GM23248 (cell line): ENCODE measurements around the gene HP. TPM values are rescaled to one million over a fixed set of nuclear protein-coding genes. Genes with fewer than 3 reads are reported as not detected.

ENCODE experiments used
- DNase-seq: peaks from one replicate; pipeline ENCODE4 v3.0.0-alpha.2; 2015
- H2AFZ ChIP-seq: fragments of 200-600 bp; sonication (generic); 2 replicates; pipeline ENCODE4 v1.6.1; 2016; ENCODE audit warnings: antibody characterized with exemption
- H3F3A ChIP-seq: fragments of 200-600 bp; sonication (generic); 2 replicates; pipeline ENCODE4 v1.6.1; 2016; ENCODE audit warnings: mild to moderate bottlenecking, antibody characterized with exemption, mixed run types; ENCODE audit not compliant: insufficient read depth
- H3K27ac ChIP-seq: fragments of 200-600 bp; sonication (generic); 2 replicates; pipeline ENCODE4 v1.5.1; 2016; ENCODE audit warnings: mild to moderate bottlenecking
- H3K27me3 ChIP-seq: fragments of 200-600 bp; sonication (generic); replicated peaks from 2 replicates; pipeline ENCODE4 v1.6.1; 2016; ENCODE audit warnings: mild to moderate bottlenecking; ENCODE audit not compliant: insufficient read depth
- H3K36me3 ChIP-seq: fragments of 200-600 bp; sonication (generic); 2 replicates; pipeline ENCODE4 v1.6.1; 2016; ENCODE audit warnings: low read depth, mild to moderate bottlenecking
- H3K4me1 ChIP-seq: fragments of 200-600 bp; sonication (generic); 2 replicates; pipeline ENCODE4 v1.6.1; 2016; ENCODE audit warnings: mild to moderate bottlenecking; ENCODE audit not compliant: insufficient read depth
- H3K4me2 ChIP-seq: fragments of 200-600 bp; sonication (generic); one replicate; pipeline ENCODE4 v1.6.1; 2016; ENCODE audit warnings: mild to moderate bottlenecking; ENCODE audit not compliant: unreplicated experiment
- H3K4me3 ChIP-seq: fragments of 200-600 bp; sonication (generic); 2 replicates; pipeline ENCODE4 v1.5.1; 2016; ENCODE audit warnings: mild to moderate bottlenecking
- H3K79me2 ChIP-seq: fragments of 200-600 bp; sonication (generic); 2 replicates; pipeline ENCODE4 v1.6.1; 2016; ENCODE audit warnings: mild to moderate bottlenecking; ENCODE audit not compliant: insufficient read depth
- H3K9ac ChIP-seq: fragments of 200-600 bp; sonication (generic); 2 replicates; pipeline ENCODE4 v1.6.1; 2016; ENCODE audit warnings: mild to moderate bottlenecking
- H3K9me2 ChIP-seq: fragments of 200-600 bp; sonication (generic); 2 replicates; pipeline ENCODE4 v1.6.1; 2016; ENCODE audit warnings: mixed run types, mild to moderate bottlenecking, moderate library complexity; ENCODE audit not compliant: insufficient read depth
- H3K9me3 ChIP-seq: fragments of 200-600 bp; sonication (generic); one replicate; pipeline ENCODE4 v1.6.1; 2017; ENCODE audit warnings: low read depth
- H4K20me1 ChIP-seq: fragments of 200-600 bp; sonication (generic); 2 replicates; pipeline ENCODE4 v1.6.0; 2016; ENCODE audit not compliant: insufficient read depth
- EZH2 ChIP-seq: fragments of 200-600 bp; sonication (generic); IDR thresholded peaks from 2 replicates; pipeline ENCODE4 v1.6.1; 2018; ENCODE audit warnings: antibody characterized with exemption, mild to moderate bottlenecking; ENCODE audit not compliant: insufficient read depth, poor library complexity, severe bottlenecking
- EZH2phosphoT487 ChIP-seq: fragments of 200-600 bp; sonication (generic); IDR thresholded peaks from 2 replicates; pipeline ENCODE4 v1.6.1; 2018; ENCODE audit warnings: antibody characterized with exemption, moderate library complexity, mild to moderate bottlenecking, low read depth; ENCODE audit not compliant: insufficient read depth
- WGBS, 2 experiments: methylation state at CpG; one replicate each; pipeline ENCODE4 v1.1.6; 2015 to 2017; ENCODE audit warnings: low lambda C conversion rate in 2 of 2, low coverage in 1 of 2; ENCODE audit errors: missing lambda C conversion rate in 2 of 2; 5-methylcytosine and 5-hydroxymethylcytosine counted together
- in situ Hi-C: fragments of 300-500 bp; cut with MboI; formaldehyde crosslinking; loops from 2 replicates; pipeline ENCODE4 v1.15.0; 2020
- polyA plus RNA-seq: library from polyadenylated mRNA; unstranded; fragments of >200 nt; fragmentation: Nextera tagmentation; extraction: Ambion mirVana; gene quantifications from 2 replicates; pipeline ENCODE4 v1.2.1, GENCODE V29; 2016
- total RNA-seq: library from RNA; depleted of rRNA; stranded (reverse); fragments of >200 nt; shearing (Covaris generic); gene quantifications from 2 replicates; pipeline ENCODE4 v1.2.3, GENCODE V29; 2014

Gene HP
- total and polyA plus RNA-seq, 2 experiments from 2014 or later = not detected

DNA sequence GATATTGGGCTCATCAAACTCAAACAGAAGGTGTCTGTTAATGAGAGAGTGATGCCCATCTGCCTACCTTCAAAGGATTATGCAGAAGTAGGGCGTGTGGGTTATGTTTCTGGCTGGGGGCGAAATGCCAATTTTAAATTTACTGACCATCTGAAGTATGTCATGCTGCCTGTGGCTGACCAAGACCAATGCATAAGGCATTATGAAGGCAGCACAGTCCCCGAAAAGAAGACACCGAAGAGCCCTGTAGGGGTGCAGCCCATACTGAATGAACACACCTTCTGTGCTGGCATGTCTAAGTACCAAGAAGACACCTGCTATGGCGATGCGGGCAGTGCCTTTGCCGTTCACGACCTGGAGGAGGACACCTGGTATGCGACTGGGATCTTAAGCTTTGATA is 6.1 kb downstream of the HP start:
- Histone ChIP-seq H3F3A (no peaks in the 10 kb centered on the region), H3K4me2 (no peak overlapping the region), H3K9ac (no peak overlapping the region), H2AFZ (no peak overlapping the region), H3K79me2 (no peaks in the 10 kb centered on the region), H3K9me3 (no peaks in the 10 kb centered on the region), H3K9me2 (no peaks in the 10 kb centered on the region), H3K36me3 (no peaks in the 10 kb centered on the region), H3K4me1 (no peaks in the 10 kb centered on the region), H4K20me1 (no peaks in the 10 kb centered on the region), H3K27me3 (no peaks in the 10 kb centered on the region), H3K27ac (no peak overlapping the region), H3K4me3 (no peak overlapping the region)
- in situ Hi-C loops = no loop called here
- TF ChIP-seq EZH2 (no peak), EZH2phosphoT487 (no peak)
- no peak for DNase-seq
- 78 to 80% methylated on average over 9 of the region's 9 CpGs for WGBS, 2 experiments

DNA sequence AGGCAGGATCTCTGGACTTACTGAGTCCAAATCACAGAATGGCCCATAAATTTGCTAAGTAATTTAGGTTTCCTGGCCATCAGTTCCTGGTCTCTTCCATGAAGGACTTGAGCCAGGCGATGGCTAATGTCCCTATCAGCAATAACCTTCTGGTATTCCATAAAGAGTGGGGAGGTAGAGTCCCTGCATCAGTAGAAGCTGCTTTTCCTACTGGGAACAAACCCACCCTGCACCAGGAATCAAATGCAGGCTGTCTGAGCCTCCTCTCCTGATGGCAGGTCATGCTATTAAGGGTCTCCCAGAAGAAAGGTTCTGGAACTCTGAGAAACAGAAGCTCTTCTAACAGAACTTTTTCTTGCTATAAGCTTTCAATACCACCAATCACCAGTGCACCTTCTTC is 7.3 kb downstream of the HP start:
- Histone ChIP-seq H2AFZ (no peak overlapping the region), H3K27ac (no peak overlapping the region), H3K9me3 (no peaks in the 10 kb centered on the region), H4K20me1 (no peaks in the 10 kb centered on the region), H3K4me1 (no peaks in the 10 kb centered on the region), H3K36me3 (no peaks in the 10 kb centered on the region), H3K9me2 (no peaks in the 10 kb centered on the region), H3F3A (no peaks in the 10 kb centered on the region), H3K4me3 (no peak overlapping the region), H3K4me2 (no peak overlapping the region), H3K27me3 (no peaks in the 10 kb centered on the region), H3K79me2 (no peaks in the 10 kb centered on the region), H3K9ac (no peak overlapping the region)
- in situ Hi-C loops = no loop called here
- WGBS, 2 experiments = 90 to 96% methylated on average over 1 of the region's 1 CpG
- DNase-seq = no peak
- no peak for TF ChIP-seq EZH2
- no peak for TF ChIP-seq EZH2phosphoT487

DNA sequence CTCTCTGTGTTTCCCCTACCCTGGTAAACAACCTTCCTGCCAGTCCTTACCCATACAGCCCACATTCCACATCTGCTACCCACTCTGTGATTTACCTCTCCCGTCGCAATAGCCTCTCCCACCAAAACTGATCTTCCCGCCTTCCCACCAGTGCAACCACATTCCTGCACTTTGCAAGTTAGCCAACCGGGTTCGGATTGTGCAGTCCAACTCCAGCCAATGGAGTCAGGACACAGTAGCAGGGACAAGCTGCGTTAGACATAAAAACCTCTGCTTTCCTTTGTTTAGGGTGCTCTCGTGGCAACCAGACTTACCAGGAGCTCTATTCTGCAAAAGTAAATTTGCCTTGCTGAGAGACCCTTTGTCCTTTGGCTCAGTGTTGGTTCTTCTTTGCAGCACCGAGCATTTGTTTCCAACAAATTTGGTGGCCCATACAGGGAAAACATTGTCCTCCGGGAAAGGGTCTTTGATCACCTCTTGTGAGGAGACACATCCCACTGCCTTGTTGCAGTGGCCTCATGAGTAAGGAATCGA is 10.1 kb downstream of the HP start:
- Histone ChIP-seq H3K4me1 (no peaks in the 10 kb centered on the region), H3K79me2 (no peaks in the 10 kb centered on the region), H3F3A (no peaks in the 10 kb centered on the region), H4K20me1 (no peaks in the 10 kb centered on the region), H3K9me3 (no peaks in the 10 kb centered on the region), H3K4me2 (no peak overlapping the region), H3K27me3 (no peaks in the 10 kb centered on the region), H3K4me3 (no peak overlapping the region), H3K36me3 (no peaks in the 10 kb centered on the region), H3K9me2 (no peaks in the 10 kb centered on the region), H2AFZ (no peak overlapping the region), H3K27ac (no peak overlapping the region), H3K9ac (no peak overlapping the region)
- in situ Hi-C loops = no loop called here
- TF ChIP-seq EZH2 (no peak), EZH2phosphoT487 (no peak)
- DNase-seq = no peak
- 87 to 89% methylated on average over 10 of the region's 10 CpGs for WGBS, 2 experiments

DNA sequence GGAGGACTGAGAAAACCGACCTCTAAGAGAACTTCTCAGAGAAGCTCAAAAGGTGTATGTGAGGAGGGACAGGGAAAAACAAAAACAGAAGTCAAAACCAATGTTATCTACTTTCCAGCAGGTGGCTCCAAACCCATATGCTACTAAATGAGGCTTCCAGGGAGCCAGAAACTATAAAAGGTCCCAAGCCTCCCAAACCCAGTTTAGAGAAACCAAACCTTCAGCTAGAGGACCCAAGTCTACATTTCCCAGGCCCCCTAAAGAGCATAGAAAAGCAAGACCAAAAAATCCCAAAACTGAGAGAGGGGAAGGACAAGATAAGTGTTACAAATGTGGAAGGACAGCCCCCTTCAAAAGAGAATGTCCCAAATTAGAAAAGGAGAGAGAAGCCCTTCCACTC is 12.4 kb downstream of the HP start:
- H3K79me2 ChIP-seq = no peaks in the 10 kb centered on the region
- peak; percentile 65 for DNase-seq
- H3K4me3 ChIP-seq = no peak overlapping the region
- no peak overlapping the region for H3K27ac ChIP-seq
- no peaks in the 10 kb centered on the region for H3K9me2 ChIP-seq
- no peaks in the 10 kb centered on the region for H3F3A ChIP-seq
- H4K20me1 ChIP-seq = no peaks in the 10 kb centered on the region
- no peaks in the 10 kb centered on the region for H3K36me3 ChIP-seq
- H3K27me3 ChIP-seq = no peaks in the 10 kb centered on the region
- no peak overlapping the region for H3K4me2 ChIP-seq
- TF ChIP-seq EZH2phosphoT487 (no peak), EZH2 (no peak)
- in situ Hi-C loops = no loop called here
- no peak overlapping the region for H3K9ac ChIP-seq
- 4 to 6% methylated on average over 1 of the region's 1 CpG for WGBS, 2 experiments
- no peaks in the 10 kb centered on the region for H3K4me1 ChIP-seq
- no peaks in the 10 kb centered on the region for H3K9me3 ChIP-seq
- no peak overlapping the region for H2AFZ ChIP-seq

DNA sequence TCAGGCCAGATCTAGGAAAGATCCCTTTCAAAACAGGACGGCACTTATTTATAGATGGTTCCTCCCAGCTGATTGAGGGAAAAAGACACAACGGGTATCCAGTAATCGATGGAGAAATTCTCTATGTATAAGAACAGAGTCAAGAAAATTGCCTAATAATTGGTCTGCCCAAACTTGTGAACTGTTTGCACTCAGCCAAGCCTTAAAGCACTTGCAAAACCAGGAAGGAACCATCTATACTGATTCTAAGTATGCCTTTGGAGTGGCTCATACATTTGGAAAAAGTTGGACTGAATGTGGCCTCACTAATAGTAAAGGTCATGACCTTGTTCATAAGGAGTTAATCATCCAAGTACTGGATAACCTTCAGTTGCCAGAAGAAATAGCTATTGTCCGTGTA is 14.6 kb downstream of the HP start:
- 50 to 55% methylated on average over 4 of the region's 4 CpGs for WGBS, 2 experiments
- Histone ChIP-seq H3K9me3 (no peaks in the 10 kb centered on the region), H3K4me1 (no peaks in the 10 kb centered on the region), H4K20me1 (no peaks in the 10 kb centered on the region), H3K36me3 (no peaks in the 10 kb centered on the region), H3K9me2 (no peaks in the 10 kb centered on the region), H3K9ac (no peak overlapping the region), H3K4me2 (no peak overlapping the region), H3K79me2 (no peaks in the 10 kb centered on the region), H3F3A (no peaks in the 10 kb centered on the region), H3K27me3 (no peaks in the 10 kb centered on the region), H3K4me3 (no peak overlapping the region), H3K27ac (no peak overlapping the region), H2AFZ (no peak overlapping the region)
- TF ChIP-seq EZH2phosphoT487 (no peak), EZH2 (no peak)
- in situ Hi-C loops = no loop called here
- no peak for DNase-seq
